ENCODE measurements around the gene HIVEP1.

Gene HIVEP1

DNA sequence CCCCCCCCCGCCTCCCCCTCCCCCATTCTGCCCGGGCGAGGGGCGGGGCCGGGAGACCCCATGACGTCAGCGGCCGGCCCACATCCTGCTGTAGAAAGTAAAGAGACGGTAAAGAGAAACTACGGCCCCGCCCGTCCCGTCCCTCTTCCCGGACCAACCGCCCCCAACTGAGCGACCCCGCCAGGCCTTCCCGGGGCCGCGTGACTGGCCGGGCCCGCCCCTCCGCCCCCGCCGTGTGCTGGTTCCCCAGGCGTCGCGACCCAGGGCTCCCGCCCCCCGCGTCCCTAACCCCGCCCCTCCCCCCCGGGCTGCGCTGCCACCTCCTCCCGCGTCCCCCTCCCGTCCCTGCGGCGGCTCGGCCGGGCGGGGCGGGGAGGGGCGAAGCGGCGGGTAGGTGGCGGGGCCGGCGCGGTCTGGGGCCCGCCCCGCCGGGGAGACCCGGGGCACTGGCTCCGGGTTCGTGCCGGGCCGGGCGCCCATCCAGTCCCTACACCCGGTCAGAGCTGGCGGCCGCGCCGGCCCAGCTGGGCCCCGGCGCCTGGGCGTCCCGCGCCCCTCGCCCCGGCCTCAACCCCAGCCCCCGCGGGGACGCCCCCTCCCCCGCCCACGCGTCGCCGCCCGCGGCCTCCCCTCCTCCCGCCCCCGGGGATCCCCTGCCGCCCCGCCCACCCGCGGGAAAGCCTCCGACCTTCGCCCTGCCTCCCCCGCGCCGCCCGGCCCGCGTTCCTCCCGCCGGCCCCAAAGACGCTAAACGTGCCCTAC lies 655 bp upstream of the HIVEP1 start:
- Histone ChIP-seq H3K4me3 (ENCODE audit: low read depth, low read length) (peak overlapping the region; percentile 68), H3K4me1 (ENCODE audit: control insufficient read depth, insufficient read depth, low read length) (peaks cover 18% of the 10 kb centered on the region), H3K27ac (ENCODE audit: extremely low read depth, low read depth, low read length) (peak overlapping the region; percentile 84; the same call in 1 of the 2 replicates), H3K9me3 (ENCODE audit: control insufficient read depth, insufficient read depth, low read depth, low read length) (no peaks in the 10 kb centered on the region), H3K36me3 (ENCODE audit: control insufficient read depth in 2 of 2, insufficient read depth in 1 of 2, low read length in 2 of 2) (peaks cover 4 to 7% of the 10 kb centered on the region in 2 experiments; a peak in 2 of 3 replicates)
- ChIA-PET CTCF (no interaction called here), POLR2A (interaction anchor here (0.6 to 0.9 kb wide), 2 partner anchors 79 to 90 kb away, joined by 3 to 4 read pairs; no protein-coding TSS in a partner anchor)
- TF ChIP-seq ZNF37A (tag by site-specific recombination; IDR thresholded peaks at IDR 0.05), result no peak
- TF ChIP-seq ZNF335 (tag by site-specific recombination; conservative IDR thresholded peaks at IDR 0.05), result no peak
- no peak for TF ChIP-seq ZNF548 (tag by site-specific recombination; IDR thresholded peaks at IDR 0.05)
- TF ChIP-seq, protein P1, sequence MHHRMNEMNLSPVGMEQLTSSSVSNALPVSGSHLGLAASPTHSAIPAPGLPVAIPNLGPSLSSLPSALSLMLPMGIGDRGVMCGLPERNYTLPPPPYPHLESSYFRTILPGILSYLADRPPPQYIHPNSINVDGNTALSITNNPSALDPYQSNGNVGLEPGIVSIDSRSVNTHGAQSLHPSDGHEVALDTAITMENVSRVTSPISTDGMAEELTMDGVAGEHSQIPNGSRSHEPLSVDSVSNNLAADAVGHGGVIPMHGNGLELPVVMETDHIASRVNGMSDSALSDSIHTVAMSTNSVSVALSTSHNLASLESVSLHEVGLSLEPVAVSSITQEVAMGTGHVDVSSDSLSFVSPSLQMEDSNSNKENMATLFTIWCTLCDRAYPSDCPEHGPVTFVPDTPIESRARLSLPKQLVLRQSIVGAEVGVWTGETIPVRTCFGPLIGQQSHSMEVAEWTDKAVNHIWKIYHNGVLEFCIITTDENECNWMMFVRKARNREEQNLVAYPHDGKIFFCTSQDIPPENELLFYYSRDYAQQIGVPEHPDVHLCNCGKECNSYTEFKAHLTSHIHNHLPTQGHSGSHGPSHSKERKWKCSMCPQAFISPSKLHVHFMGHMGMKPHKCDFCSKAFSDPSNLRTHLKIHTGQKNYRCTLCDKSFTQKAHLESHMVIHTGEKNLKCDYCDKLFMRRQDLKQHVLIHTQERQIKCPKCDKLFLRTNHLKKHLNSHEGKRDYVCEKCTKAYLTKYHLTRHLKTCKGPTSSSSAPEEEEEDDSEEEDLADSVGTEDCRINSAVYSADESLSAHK (tag by site-specific recombination; IDR thresholded peaks at IDR 0.05), result no peak
- TF ChIP-seq, protein P2, sequence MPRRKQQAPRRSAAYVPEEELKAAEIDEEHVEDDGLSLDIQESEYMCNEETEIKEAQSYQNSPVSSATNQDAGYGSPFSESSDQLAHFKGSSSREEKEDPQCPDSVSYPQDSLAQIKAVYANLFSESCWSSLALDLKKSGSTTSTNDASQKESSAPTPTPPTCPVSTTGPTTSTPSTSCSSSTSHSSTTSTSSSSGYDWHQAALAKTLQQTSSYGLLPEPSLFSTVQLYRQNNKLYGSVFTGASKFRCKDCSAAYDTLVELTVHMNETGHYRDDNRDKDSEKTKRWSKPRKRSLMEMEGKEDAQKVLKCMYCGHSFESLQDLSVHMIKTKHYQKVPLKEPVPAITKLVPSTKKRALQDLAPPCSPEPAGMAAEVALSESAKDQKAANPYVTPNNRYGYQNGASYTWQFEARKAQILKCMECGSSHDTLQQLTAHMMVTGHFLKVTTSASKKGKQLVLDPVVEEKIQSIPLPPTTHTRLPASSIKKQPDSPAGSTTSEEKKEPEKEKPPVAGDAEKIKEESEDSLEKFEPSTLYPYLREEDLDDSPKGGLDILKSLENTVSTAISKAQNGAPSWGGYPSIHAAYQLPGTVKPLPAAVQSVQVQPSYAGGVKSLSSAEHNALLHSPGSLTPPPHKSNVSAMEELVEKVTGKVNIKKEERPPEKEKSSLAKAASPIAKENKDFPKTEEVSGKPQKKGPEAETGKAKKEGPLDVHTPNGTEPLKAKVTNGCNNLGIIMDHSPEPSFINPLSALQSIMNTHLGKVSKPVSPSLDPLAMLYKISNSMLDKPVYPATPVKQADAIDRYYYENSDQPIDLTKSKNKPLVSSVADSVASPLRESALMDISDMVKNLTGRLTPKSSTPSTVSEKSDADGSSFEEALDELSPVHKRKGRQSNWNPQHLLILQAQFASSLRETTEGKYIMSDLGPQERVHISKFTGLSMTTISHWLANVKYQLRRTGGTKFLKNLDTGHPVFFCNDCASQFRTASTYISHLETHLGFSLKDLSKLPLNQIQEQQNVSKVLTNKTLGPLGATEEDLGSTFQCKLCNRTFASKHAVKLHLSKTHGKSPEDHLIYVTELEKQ (tag by site-specific recombination; IDR thresholded peaks at IDR 0.05; ENCODE audit: borderline replicate concordance), result no peak
- TF ChIP-seq ZNF280D (tag by site-specific recombination; IDR thresholded peaks at IDR 0.05), result no peak
- no peak for TF ChIP-seq ZNF555 (tag by site-specific recombination; conservative IDR thresholded peaks at IDR 0.05)
- TF ChIP-seq ZNF140 (tag by site-specific recombination; IDR thresholded peaks at IDR 0.05), result no peak
- TF ChIP-seq, protein P3, sequence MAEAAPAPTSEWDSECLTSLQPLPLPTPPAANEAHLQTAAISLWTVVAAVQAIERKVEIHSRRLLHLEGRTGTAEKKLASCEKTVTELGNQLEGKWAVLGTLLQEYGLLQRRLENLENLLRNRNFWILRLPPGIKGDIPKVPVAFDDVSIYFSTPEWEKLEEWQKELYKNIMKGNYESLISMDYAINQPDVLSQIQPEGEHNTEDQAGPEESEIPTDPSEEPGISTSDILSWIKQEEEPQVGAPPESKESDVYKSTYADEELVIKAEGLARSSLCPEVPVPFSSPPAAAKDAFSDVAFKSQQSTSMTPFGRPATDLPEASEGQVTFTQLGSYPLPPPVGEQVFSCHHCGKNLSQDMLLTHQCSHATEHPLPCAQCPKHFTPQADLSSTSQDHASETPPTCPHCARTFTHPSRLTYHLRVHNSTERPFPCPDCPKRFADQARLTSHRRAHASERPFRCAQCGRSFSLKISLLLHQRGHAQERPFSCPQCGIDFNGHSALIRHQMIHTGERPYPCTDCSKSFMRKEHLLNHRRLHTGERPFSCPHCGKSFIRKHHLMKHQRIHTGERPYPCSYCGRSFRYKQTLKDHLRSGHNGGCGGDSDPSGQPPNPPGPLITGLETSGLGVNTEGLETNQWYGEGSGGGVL (tag by site-specific recombination; IDR thresholded peaks at IDR 0.05), result no peak; the same call in 1 of the 2 replicates
- no peak for TF ChIP-seq SCRT2 (tag by site-specific recombination; IDR thresholded peaks at IDR 0.05)
- TF ChIP-seq BCL11A (tag by site-specific recombination; IDR thresholded peaks at IDR 0.05; ENCODE audit: low read depth), result no peak
- TF ChIP-seq, protein P4, sequence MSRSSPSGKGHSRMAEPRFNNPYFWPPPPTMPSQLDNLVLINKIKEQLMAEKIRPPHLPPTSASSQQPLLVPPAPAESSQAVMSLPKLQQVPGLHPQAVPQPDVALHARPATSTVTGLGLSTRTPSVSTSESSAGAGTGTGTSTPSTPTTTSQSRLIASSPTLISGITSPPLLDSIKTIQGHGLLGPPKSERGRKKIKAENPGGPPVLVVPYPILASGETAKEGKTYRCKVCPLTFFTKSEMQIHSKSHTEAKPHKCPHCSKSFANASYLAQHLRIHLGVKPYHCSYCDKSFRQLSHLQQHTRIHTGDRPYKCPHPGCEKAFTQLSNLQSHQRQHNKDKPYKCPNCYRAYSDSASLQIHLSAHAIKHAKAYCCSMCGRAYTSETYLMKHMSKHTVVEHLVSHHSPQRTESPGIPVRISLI (tag by site-specific recombination; IDR thresholded peaks at IDR 0.05), result no peak
- TF ChIP-seq ZNF629 (tag by site-specific recombination; IDR thresholded peaks at IDR 0.05), result 0 out of 2 replicates have a peak, but pooled peaks have one; percentile 35
- TF ChIP-seq ZBTB1 (tag by site-specific recombination; IDR thresholded peaks at IDR 0.05), result no peak
- TF ChIP-seq KLF9 (tag by site-specific recombination; IDR thresholded peaks at IDR 0.05; ENCODE audit: low read depth), result no peak; the same call in 1 of the 2 replicates
- TF ChIP-seq ZSCAN4 (tag by site-specific recombination; IDR thresholded peaks at IDR 0.05), result no peak
- TF ChIP-seq, protein P5, sequence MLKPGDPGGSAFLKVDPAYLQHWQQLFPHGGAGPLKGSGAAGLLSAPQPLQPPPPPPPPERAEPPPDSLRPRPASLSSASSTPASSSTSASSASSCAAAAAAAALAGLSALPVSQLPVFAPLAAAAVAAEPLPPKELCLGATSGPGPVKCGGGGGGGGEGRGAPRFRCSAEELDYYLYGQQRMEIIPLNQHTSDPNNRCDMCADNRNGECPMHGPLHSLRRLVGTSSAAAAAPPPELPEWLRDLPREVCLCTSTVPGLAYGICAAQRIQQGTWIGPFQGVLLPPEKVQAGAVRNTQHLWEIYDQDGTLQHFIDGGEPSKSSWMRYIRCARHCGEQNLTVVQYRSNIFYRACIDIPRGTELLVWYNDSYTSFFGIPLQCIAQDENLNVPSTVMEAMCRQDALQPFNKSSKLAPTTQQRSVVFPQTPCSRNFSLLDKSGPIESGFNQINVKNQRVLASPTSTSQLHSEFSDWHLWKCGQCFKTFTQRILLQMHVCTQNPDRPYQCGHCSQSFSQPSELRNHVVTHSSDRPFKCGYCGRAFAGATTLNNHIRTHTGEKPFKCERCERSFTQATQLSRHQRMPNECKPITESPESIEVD (tag by site-specific recombination; IDR thresholded peaks at IDR 0.05), result no peak
- no peak for TF ChIP-seq ZNF664 (tag by site-specific recombination; IDR thresholded peaks at IDR 0.05)
- TF ChIP-seq, protein P6, sequence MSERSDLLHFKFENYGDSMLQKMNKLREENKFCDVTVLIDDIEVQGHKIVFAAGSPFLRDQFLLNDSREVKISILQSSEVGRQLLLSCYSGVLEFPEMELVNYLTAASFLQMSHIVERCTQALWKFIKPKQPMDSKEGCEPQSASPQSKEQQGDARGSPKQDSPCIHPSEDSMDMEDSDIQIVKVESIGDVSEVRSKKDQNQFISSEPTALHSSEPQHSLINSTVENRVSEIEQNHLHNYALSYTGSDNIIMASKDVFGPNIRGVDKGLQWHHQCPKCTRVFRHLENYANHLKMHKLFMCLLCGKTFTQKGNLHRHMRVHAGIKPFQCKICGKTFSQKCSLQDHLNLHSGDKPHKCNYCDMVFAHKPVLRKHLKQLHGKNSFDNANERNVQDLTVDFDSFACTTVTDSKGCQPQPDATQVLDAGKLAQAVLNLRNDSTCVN (tag by site-specific recombination; optimal IDR thresholded peaks at IDR 0.05), result peak; percentile 39

Data from HEK293 (cell line).